A549 treated with DMSO at 1 μM for 4 hours (cell line): ENCODE data around the gene OR1I1. TPM values are rescaled to one million over a fixed set of nuclear protein-coding genes. Genes with fewer than 3 reads are reported as not detected.

Experiments used
- total RNA-seq: library from RNA; stranded (reverse); fragments of 200-300 nt; extraction: Qiagen RNA extraction; gene quantifications from 5 replicates; pipeline ENCODE4 v1.2.3, GENCODE V29; 2022; ENCODE audit warnings: low read depth

Gene OR1I1
- not detected in 5 replicates for total RNA-seq

DNA sequence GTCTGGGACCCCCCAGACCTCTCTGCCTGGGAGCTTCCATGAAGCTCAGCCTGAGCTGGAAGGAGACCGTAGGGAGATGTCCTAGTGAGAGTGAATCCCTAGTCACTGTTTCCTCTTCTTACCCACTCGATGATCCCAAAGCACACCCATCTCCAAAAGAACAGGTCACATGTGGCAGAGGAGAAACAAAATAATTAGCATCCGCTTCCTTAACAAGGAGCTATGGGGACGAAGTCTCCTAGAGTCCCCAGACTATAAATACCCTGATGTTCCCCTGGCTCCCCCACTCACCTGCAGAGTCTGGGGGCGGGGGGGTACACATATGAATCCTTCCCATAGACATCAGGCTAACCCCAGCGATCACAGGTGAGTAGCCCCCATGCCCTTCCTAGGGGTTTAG is at the start of gene OR1I1:
OR1I1 (plus strand) TSS at position 301 of the 400 bp plus-strand sequence. CDS start 4,855 bp downstream, outside the sequence.

GRCh38 chr19:15048885-15049541 is 33.0 kb upstream of the OR1I1 start, which contains the start of gene CASP14:
Gene CASP14 (plus strand): TSS chr19:15049480. CDS start chr19:15052252, 2,772 bp downstream.

DNA sequence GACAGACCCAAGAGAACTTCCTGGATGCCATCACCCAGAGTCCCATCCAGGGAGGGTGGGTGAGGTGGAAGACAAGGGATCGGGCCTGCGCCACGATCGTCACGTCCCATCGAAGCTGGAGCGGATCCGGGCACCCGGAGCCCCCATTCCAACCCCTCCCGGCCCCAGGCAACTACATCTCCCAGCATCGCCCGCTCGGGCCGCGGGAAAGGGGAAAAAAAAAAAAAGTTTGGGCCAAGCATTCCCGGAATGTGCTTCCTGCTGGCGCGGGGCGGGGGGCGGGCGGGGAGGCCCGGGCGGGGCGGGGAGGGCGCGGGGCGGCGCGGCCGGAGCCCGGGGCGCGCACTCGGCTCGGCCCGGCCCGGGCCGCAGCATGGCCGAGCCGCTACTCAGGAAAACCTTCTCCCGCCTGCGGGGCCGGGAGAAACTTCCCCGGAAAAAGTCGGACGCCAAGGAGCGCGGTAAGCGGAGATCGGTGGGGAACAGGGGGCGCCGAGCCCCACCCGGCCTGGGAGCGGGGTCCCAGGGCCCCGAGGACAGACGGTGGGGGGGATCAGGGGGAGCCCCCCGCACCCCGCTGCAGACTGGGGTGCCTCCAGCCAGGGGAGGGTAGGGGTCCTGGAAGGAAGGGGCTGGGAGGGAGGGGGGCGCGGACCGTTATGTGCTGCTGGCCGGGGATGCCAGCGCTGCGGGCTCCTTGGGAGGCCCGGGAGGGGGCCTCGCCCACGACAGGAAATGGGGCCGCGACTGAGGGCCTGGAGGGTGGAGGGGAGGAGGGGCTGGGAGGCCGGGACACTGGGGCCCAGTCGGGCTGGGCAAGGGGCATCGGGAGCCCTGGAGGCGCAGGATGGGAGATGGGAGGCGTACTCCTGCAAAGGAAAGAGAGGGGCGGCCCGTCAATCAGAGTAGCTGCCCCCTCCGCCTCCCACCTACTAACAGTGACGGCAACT is 25.3 kb downstream of the OR1I1 start, which contains the start of gene SYDE1:
SYDE1 (plus strand) TSS at position 341 of the 950 bp plus-strand sequence; CDS start at position 374, 33 bp downstream.

Other genes with a start within 250 kb of the OR1I1 start
- not detected in 5 replicates for gene OR7A5, start 247.0 kb upstream of the OR1I1 start, total RNA-seq
- gene OR7C1, start 247.0 kb upstream of the OR1I1 start, total RNA-seq: not detected in 5 replicates
- gene OR7A10, start 233.3 kb upstream of the OR1I1 start, total RNA-seq: not detected in 5 replicates
- gene OR7A17, start 196.1 kb upstream of the OR1I1 start, total RNA-seq: not detected in 5 replicates
- gene OR7C2, start 140.7 kb upstream of the OR1I1 start, total RNA-seq: not detected in 5 replicates
- not detected in 5 replicates for gene SLC1A6, start 102.3 kb upstream of the OR1I1 start, total RNA-seq
- gene CASP14, start 32.7 kb upstream of the OR1I1 start, total RNA-seq: not detected in 5 replicates
- 13.7 to 16.3 TPM (median 14.5 TPM) in 5 replicates for gene SYDE1, start 25.2 kb downstream of the OR1I1 start, total RNA-seq
- 7.9 to 10.2 TPM (median 9.9 TPM) in 5 replicates for gene NOTCH3, start 118.8 kb downstream of the OR1I1 start, total RNA-seq
- 0.05 to 0.10 TPM in 2 of 5 replicates, not detected in the others for gene EPHX3, start 150.2 kb downstream of the OR1I1 start, total RNA-seq